GM19193 (cell line): ENCODE measurements around the gene PCMTD2.

Experiments
- POLR2A ChIP-seq: IDR thresholded peaks from 4 replicates; pipeline ENCODE4 v1.6.1; 2011; ENCODE audit not compliant: insufficient read depth, insufficient read length; ENCODE audit errors: extremely low read depth

The PCMTD2 gene

GRCh38 chr20:64279826-64280459 is 24.4 kb downstream of the PCMTD2 start:
- TF ChIP-seq POLR2A = no peak

GRCh38 chr20:64280460-64280843 is 24.9 kb downstream of the PCMTD2 start:
- no peak for TF ChIP-seq POLR2A

- no peak for TF ChIP-seq POLR2A
These were observed 28.1 kb downstream of the PCMTD2 start for GRCh38 chr20:64283646-64284045.
